ENCODE results near the gene MCRIP2. TPM values are rescaled to one million over a fixed set of nuclear protein-coding genes. Genes with fewer than 3 reads are reported as not detected.

The MCRIP2 gene
- total RNA-seq, 1 donor from 2014 or later = 2.9 TPM

DNA sequence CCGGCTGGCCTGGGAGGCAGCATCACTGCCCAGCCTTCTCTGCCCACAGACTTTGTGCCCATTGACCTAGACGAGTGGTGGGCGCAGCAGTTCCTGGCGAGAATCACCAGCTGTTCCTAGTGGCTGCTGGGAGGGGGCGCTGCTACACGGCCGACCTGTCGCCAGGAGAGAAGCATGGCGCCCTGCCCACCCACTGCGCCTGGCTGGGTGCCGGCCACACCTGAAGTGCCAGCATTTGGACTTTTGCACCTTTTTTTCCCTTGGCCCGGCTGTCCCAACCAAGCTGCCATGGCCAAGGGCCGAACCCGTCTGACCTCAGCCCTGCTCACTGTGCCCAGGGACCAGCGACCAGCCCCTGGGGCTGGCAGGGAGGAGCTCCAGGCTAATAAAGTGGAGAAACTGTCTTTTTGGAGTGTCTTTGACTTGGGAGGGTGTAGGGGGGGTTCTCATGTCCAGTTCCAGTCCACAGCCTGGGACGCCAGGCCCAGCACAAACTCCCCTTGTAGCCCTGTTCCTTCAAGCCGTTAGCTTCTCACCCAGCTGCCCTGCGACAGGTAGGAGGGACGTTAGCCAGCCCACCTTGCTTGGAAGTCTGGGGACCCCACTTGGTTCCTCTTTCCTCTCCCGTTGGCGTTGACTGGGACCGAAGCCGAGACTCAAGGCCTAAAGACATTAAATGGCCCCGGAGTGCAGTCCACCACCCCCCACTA is 6.6 kb downstream of the MCRIP2 start:
- H3K36me3 Mint-ChIP-seq (ENCODE audit: low read depth, unreplicated experiment) = no peaks in the 10 kb centered on the region
- H3K27ac Mint-ChIP-seq (ENCODE audit: unreplicated experiment) = no peak overlapping the region
- no peaks in the 10 kb centered on the region for H3K4me1 Mint-ChIP-seq (ENCODE audit: unreplicated experiment)
- H3K4me3 Mint-ChIP-seq (ENCODE audit: unreplicated experiment) = peak overlapping the region; percentile 62
- H3K27me3 Mint-ChIP-seq (ENCODE audit: unreplicated experiment) = peaks cover 7% of the 10 kb centered on the region
- no peak for DNase-seq (ENCODE audit: low spot score)
- H3K9me3 Mint-ChIP-seq (ENCODE audit: unreplicated experiment) = no peaks in the 10 kb centered on the region
- TF ChIP-seq, protein P1, sequence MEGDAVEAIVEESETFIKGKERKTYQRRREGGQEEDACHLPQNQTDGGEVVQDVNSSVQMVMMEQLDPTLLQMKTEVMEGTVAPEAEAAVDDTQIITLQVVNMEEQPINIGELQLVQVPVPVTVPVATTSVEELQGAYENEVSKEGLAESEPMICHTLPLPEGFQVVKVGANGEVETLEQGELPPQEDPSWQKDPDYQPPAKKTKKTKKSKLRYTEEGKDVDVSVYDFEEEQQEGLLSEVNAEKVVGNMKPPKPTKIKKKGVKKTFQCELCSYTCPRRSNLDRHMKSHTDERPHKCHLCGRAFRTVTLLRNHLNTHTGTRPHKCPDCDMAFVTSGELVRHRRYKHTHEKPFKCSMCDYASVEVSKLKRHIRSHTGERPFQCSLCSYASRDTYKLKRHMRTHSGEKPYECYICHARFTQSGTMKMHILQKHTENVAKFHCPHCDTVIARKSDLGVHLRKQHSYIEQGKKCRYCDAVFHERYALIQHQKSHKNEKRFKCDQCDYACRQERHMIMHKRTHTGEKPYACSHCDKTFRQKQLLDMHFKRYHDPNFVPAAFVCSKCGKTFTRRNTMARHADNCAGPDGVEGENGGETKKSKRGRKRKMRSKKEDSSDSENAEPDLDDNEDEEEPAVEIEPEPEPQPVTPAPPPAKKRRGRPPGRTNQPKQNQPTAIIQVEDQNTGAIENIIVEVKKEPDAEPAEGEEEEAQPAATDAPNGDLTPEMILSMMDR (IDR thresholded peaks at IDR 0.05; ENCODE audit: unreplicated experiment) = peak; percentile 56

DNA sequence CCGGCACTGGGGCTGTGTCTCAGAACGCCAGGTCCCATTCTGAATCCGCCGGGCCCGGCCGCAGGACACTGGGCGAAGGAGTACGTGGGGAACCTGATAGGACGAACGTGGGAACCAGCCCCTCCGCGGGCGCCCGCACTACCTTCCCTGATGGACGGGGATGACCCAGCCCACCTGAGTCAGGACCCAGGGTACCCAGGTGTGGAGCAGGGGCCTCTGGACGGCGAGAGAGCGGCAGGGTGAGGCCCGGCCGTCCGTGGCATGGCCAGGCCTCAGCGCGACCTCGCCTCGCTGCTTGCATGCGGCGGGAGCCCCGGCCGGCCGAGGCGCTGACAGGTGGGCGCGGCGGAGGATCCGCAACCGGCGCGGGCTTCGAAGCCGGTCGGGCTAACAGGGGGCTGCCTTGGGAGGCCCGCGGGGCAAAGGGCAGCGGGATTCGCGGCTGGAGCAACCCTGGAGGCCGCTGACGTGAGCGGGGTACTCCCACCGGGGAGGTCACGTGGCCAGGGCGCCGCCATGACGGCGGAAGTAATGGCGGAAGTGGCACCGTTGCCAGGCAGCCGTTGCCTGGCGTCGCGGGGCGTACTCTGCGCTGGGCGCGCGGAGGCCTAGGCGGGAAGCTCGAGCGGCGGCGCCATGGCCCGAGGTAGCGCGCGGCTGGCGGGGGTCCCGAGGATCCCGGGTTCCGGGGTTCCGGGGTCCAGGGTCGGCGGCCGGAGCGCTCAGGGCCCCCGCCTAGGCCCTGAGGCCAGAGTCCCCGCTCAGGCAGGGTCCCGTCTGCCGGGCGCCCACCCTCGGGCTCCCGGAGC is 7.4 kb downstream of the MCRIP2 start, which contains the start of gene WDR90:
Gene WDR90, plus strand, starts transcription at position 585 of the 809 bp plus-strand sequence. Its CDS starts 52 bp downstream, at position 637.
- Mint-ChIP-seq H3K9me3 (ENCODE audit: unreplicated experiment) (no peaks in the 10 kb centered on the region), H3K27ac (ENCODE audit: unreplicated experiment) (peak within 1 kb of the TSS; percentile 36), H3K4me3 (ENCODE audit: unreplicated experiment) (peak within 1 kb of the TSS; percentile 76), H3K27me3 (ENCODE audit: unreplicated experiment) (peaks cover 9% of the 10 kb centered on the region), H3K4me1 (ENCODE audit: unreplicated experiment) (no peaks in the 10 kb centered on the region), H3K36me3 (ENCODE audit: low read depth, unreplicated experiment) (no peaks in the 10 kb centered on the region)
- peak; percentile 88 for DNase-seq (ENCODE audit: low spot score)
- TF ChIP-seq, protein P1 (IDR thresholded peaks at IDR 0.05; ENCODE audit: unreplicated experiment) = no peak

DNA sequence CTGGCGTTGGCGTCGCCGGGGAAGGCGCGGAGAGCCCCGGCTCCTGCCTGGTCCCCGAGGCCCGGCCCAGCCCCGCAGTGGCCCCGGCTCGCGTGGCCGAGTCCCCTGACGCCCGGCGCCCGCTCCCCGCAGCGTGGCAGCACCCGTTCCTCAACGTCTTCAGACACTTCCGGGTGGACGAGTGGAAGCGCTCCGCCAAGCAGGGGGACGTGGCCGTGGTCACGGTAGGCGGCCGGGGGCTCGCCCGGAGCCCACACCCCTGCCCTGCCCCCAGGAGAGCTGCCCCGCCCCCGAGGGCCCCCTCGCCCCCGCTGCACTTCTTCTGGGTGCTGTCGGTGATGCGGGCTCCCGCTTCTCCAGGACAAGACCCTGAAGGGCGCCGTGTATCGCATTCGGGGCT is 8.0 kb downstream of the MCRIP2 start:
- no peak for DNase-seq (ENCODE audit: low spot score)
- H3K9me3 Mint-ChIP-seq (ENCODE audit: unreplicated experiment) = no peaks in the 10 kb centered on the region

DNA sequence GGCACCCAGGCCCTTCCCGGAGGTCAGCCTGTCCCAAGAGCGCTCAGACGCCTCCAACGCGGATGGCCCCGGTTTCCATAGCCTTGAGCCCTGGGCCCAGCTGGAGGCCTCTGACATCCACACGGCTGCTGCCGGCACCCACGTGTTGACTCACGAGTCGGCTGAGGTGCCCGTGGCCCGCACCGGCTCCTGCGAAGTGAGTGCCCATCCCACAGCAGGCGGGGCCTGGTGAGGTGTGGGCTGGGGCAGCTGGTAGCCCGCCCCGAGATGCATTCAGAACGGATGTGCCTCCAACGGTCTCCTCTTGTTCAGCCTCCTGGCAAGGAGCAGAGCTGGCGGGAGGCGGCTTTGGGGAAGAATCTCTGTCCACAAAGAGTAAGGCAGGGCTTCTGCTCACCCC is 10.2 kb downstream of the MCRIP2 start:
- TF ChIP-seq, protein P1 (IDR thresholded peaks at IDR 0.05; ENCODE audit: unreplicated experiment) = no peak
- H3K27me3 Mint-ChIP-seq (ENCODE audit: unreplicated experiment) = peaks cover 10% of the 10 kb centered on the region
- H3K27ac Mint-ChIP-seq (ENCODE audit: unreplicated experiment) = no peak overlapping the region
- no peak for DNase-seq (ENCODE audit: low spot score)
- H3K4me3 Mint-ChIP-seq (ENCODE audit: unreplicated experiment) = no peak overlapping the region
- H3K9me3 Mint-ChIP-seq (ENCODE audit: unreplicated experiment) = no peaks in the 10 kb centered on the region
- H3K4me1 Mint-ChIP-seq (ENCODE audit: unreplicated experiment) = no peaks in the 10 kb centered on the region
- H3K36me3 Mint-ChIP-seq (ENCODE audit: low read depth, unreplicated experiment) = no peaks in the 10 kb centered on the region

More for the DNA sequence above, 8.0 kb downstream of the MCRIP2 start:
- Mint-ChIP-seq H3K27me3 (ENCODE audit: unreplicated experiment) (peaks cover 10% of the 10 kb centered on the region), H3K4me3 (ENCODE audit: unreplicated experiment) (peak overlapping the region; percentile 76), H3K4me1 (ENCODE audit: unreplicated experiment) (no peaks in the 10 kb centered on the region), H3K27ac (ENCODE audit: unreplicated experiment) (no peak overlapping the region), H3K36me3 (ENCODE audit: low read depth, unreplicated experiment) (no peaks in the 10 kb centered on the region)
- TF ChIP-seq, protein P1 (IDR thresholded peaks at IDR 0.05; ENCODE audit: unreplicated experiment) = no peak
